Measurements from ENCODE around the gene SGCD.
"Not testable (repeated sequence)": the region's sequence is repeated elsewhere in the genome, so short reads cannot be mapped to it uniquely, and the experiment has no call there.

The SGCD gene

GRCh38 chr5:156597276-156597675 is 270.3 kb downstream of the SGCD start (continued):
- TF ChIP-seq, protein P1, sequence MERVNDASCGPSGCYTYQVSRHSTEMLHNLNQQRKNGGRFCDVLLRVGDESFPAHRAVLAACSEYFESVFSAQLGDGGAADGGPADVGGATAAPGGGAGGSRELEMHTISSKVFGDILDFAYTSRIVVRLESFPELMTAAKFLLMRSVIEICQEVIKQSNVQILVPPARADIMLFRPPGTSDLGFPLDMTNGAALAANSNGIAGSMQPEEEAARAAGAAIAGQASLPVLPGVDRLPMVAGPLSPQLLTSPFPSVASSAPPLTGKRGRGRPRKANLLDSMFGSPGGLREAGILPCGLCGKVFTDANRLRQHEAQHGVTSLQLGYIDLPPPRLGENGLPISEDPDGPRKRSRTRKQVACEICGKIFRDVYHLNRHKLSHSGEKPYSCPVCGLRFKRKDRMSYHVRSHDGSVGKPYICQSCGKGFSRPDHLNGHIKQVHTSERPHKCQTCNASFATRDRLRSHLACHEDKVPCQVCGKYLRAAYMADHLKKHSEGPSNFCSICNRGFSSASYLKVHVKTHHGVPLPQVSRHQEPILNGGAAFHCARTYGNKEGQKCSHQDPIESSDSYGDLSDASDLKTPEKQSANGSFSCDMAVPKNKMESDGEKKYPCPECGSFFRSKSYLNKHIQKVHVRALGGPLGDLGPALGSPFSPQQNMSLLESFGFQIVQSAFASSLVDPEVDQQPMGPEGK (CRISPR knock-in tag; IDR thresholded peaks at IDR 0.05; ENCODE audit: borderline replicate concordance): no peak

DNA sequence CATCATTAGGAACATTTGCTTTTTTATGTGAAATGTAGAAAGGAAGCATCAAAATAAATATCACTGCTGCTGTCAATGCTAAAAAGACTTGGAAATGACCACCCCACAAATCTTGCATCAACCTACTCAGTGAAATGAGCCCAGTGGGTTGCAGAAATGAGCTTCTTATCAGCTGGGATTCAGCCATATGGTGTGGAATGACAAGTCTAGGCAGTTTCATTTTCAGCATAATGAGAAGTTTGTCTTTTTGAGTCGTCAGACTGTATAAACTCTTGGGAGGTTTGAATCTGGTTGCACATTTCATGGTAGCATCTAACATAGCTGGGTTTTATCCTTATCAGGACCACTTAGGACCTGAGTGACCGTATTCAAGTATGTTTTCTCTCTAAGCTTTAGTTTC is 272.0 kb downstream of the SGCD start:
- ATAC-seq: no peak

GRCh38 chr5:156610582-156610981 is 283.6 kb downstream of the SGCD start:
- ATAC-seq: not testable (repeated sequence)

More for the DNA sequence above, 272.0 kb downstream of the SGCD start:
- TF ChIP-seq GLIS3 (CRISPR knock-in tag; IDR thresholded peaks at IDR 0.05): no peak
- no peak for TF ChIP-seq CSDC2 (CRISPR knock-in tag; IDR thresholded peaks at IDR 0.05)
- no peak for TF ChIP-seq ZFP30 (CRISPR knock-in tag; IDR thresholded peaks at IDR 0.05)
- TF ChIP-seq TSHZ2 (CRISPR knock-in tag; IDR thresholded peaks at IDR 0.05): no peak
- no peak for TF ChIP-seq BACH2 (CRISPR knock-in tag; IDR thresholded peaks at IDR 0.05; ENCODE audit: borderline replicate concordance)
- TF ChIP-seq ARNTL (CRISPR knock-in tag; IDR thresholded peaks at IDR 0.05; ENCODE audit: borderline replicate concordance, low read depth): no peak
- TF ChIP-seq, protein P2, sequence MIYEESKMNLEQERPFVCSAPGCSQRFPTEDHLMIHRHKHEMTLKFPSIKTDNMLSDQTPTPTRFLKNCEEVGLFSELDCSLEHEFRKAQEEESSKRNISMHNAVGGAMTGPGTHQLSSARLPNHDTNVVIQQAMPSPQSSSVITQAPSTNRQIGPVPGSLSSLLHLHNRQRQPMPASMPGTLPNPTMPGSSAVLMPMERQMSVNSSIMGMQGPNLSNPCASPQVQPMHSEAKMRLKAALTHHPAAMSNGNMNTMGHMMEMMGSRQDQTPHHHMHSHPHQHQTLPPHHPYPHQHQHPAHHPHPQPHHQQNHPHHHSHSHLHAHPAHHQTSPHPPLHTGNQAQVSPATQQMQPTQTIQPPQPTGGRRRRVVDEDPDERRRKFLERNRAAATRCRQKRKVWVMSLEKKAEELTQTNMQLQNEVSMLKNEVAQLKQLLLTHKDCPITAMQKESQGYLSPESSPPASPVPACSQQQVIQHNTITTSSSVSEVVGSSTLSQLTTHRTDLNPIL (CRISPR knock-in tag; IDR thresholded peaks at IDR 0.05; ENCODE audit: low read depth): no peak
- no peak for TF ChIP-seq PPARA (CRISPR knock-in tag; IDR thresholded peaks at IDR 0.05; ENCODE audit: borderline replicate concordance)
- TF ChIP-seq, protein P1 (CRISPR knock-in tag; IDR thresholded peaks at IDR 0.05; ENCODE audit: borderline replicate concordance): no peak

- no peak for TF ChIP-seq ZNF8 (CRISPR knock-in tag; IDR thresholded peaks at IDR 0.05)
- no peak for TF ChIP-seq SNAI2 (CRISPR knock-in tag; IDR thresholded peaks at IDR 0.05)
- TF ChIP-seq GLIS3 (CRISPR knock-in tag; IDR thresholded peaks at IDR 0.05): no peak
- TF ChIP-seq, protein P1 (CRISPR knock-in tag; IDR thresholded peaks at IDR 0.05; ENCODE audit: borderline replicate concordance): no peak
- TF ChIP-seq BACH2 (CRISPR knock-in tag; IDR thresholded peaks at IDR 0.05; ENCODE audit: borderline replicate concordance): no peak
- TF ChIP-seq PPARA (CRISPR knock-in tag; IDR thresholded peaks at IDR 0.05; ENCODE audit: borderline replicate concordance): no peak
- no peak for TF ChIP-seq RARB (CRISPR knock-in tag; IDR thresholded peaks at IDR 0.05)
- no peak for TF ChIP-seq OSR1 (CRISPR knock-in tag; IDR thresholded peaks at IDR 0.05)
- TF ChIP-seq, protein P2 (CRISPR knock-in tag; IDR thresholded peaks at IDR 0.05; ENCODE audit: low read depth): no peak
- no peak for TF ChIP-seq ESRRG (CRISPR knock-in tag; IDR thresholded peaks at IDR 0.05)
- TF ChIP-seq TSHZ2 (CRISPR knock-in tag; IDR thresholded peaks at IDR 0.05): no peak
- TF ChIP-seq TOX (CRISPR knock-in tag; IDR thresholded peaks at IDR 0.05; ENCODE audit: borderline replicate concordance): no peak
- TF ChIP-seq ZFP30 (CRISPR knock-in tag; IDR thresholded peaks at IDR 0.05): no peak
- TF ChIP-seq POU6F1 (CRISPR knock-in tag; IDR thresholded peaks at IDR 0.05; ENCODE audit: borderline replicate concordance, low read depth): no peak
- TF ChIP-seq TCF4 (CRISPR knock-in tag; IDR thresholded peaks at IDR 0.05; ENCODE audit: borderline replicate concordance): no peak
- no peak for ATAC-seq
Observed at GRCh38 chr5:156615901-156616300, 288.9 kb downstream of the SGCD start.
